Common myeloid progenitor, CD34-positive (primary cell): ENCODE data around the gene ITPR3.
A peak's percentile ranks its signal among the peaks of the same experiment; 100 is the strongest.

ENCODE experiments used
- CTCF ChIA-PET: fragments of 350-600 bp; sonication (Branson Sonifier 250); formaldehyde crosslinking; loops from one replicate; lab custom pipeline; 2021; ENCODE audit warnings: antibody characterized with exemption; lab: Charles Lee
- POLR2A ChIA-PET: fragments of 350-600 bp; sonication (Branson Sonifier 250); formaldehyde crosslinking; loops from one replicate; lab custom pipeline; 2021; ENCODE audit warnings: antibody characterized with exemption; lab: Charles Lee
- DNase-seq, 3 donors: peaks; one replicate each; pipeline versions ENCODE4 v3.0.0 to v3.0.0-alpha.2; 2013
- H3K27ac ChIP-seq, 2 experiments: 1 replicate in 1 of 2; 2 replicates in 1 of 2; pipeline ENCODE4 v1.7.0; 2013; ENCODE audit warnings: inconsistent platforms in 2 of 2, low read length in 2 of 2, mild to moderate bottlenecking in 2 of 2, low read depth in 1 of 2, moderate library complexity in 1 of 2; ENCODE audit not compliant: severe bottlenecking in 2 of 2, insufficient read depth in 1 of 2, poor library complexity in 1 of 2
- H3K27me3 ChIP-seq, 5 experiments: replicated peaks in 2 of 5; 1 replicate in 3 of 5; 2 replicates in 2 of 5; pipeline versions ENCODE4 v1.6.1 to v1.7.0; 2013; ENCODE audit warnings: low read length in 4 of 5, mild to moderate bottlenecking in 2 of 5, moderate library complexity in 2 of 5, inconsistent platforms in 1 of 5; ENCODE audit not compliant: insufficient read depth in 5 of 5, control insufficient read depth in 4 of 5
- H3K36me3 ChIP-seq, 4 experiments: 1 replicate in 2 of 4; 2 replicates in 2 of 4; pipeline versions ENCODE4 v1.6.1 to v1.7.0; 2013; ENCODE audit warnings: low read length in 3 of 4, control low read depth in 1 of 4, mild to moderate bottlenecking in 1 of 4; ENCODE audit not compliant: control insufficient read depth in 4 of 4, insufficient read depth in 4 of 4
- H3K4me1 ChIP-seq, 4 experiments: 1 replicate in 3 of 4; 2 replicates in 1 of 4; pipeline versions ENCODE4 v1.6.1 to v1.7.1; 2013; ENCODE audit warnings: low read length in 3 of 4, mild to moderate bottlenecking in 3 of 4, control low read depth in 1 of 4, inconsistent platforms in 1 of 4, moderate library complexity in 1 of 4; ENCODE audit not compliant: control insufficient read depth in 4 of 4, insufficient read depth in 4 of 4; ENCODE audit errors: control extremely low read depth in 1 of 4
- H3K4me3 ChIP-seq, 7 experiments: 1 replicate in 4 of 7; 2 replicates in 3 of 7; pipeline versions ENCODE4 v1.5.1 to v1.7.0; 2013; ENCODE audit warnings: mild to moderate bottlenecking in 7 of 7, low read length in 6 of 7, moderate library complexity in 6 of 7, inconsistent platforms in 2 of 7, low read depth in 2 of 7, control low read depth in 1 of 7; ENCODE audit not compliant: insufficient read depth in 4 of 7, control insufficient read depth in 1 of 7; ENCODE audit errors: extremely low read depth in 1 of 7
- H3K9me3 ChIP-seq, 5 experiments: 1 replicate in 4 of 5; 2 replicates in 1 of 5; pipeline versions ENCODE4 v1.6.1 to v1.7.1; 2013; ENCODE audit warnings: low read length in 4 of 5, mild to moderate bottlenecking in 2 of 5, inconsistent platforms in 1 of 5, low read depth in 1 of 5, moderate library complexity in 1 of 5; ENCODE audit not compliant: control insufficient read depth in 4 of 5, insufficient read depth in 2 of 5; ENCODE audit errors: control extremely low read depth in 1 of 5
- WGBS: methylation state at CpG from one replicate; pipeline ENCODE4 v1.1.5; 2013; ENCODE audit not compliant: insufficient coverage; 5-methylcytosine and 5-hydroxymethylcytosine counted together

ITPR3 gene

DNA sequence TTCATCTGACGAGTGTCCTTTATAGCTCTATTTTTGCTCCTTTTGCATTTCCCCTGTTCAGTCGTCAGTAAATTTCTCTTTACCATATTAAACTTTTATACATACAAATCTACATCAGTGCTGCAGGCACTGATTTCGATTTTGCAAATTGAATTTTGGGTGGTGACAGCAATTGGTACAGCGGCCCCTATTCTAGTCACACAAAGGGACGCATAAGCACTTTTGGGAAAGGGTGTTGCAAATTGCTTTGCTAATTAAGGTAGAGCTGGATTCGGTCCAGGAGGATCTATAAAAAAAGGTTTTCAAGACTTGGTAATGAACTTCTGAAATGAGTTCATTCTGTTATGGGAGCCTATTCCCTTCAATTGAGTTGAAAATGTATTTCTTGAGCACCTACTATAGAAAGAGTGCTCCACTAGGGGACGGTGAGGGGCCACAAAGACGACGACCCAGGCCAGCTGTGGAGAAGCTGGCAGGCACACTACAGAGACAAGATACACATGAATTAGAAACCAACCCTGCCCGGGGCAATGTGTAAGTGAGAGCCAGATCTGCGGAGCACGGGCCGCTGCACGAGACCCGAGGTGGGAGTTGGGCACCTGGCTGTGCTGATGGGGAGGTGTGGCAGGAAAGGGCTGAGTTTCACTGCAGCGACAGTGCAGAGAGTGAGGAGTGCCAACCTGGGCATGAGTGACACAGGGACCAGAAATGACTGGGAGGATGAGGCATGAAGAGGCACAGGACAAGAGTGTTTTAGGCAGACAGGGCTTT lies 85.0 kb downstream of the ITPR3 start:
- ChIA-PET POLR2A (interaction anchor here (0.6 kb wide), 1 partner anchor 142 kb away, joined by 4 read pairs; no protein-coding TSS in a partner anchor), CTCF (interaction anchor here (0.7 to 12.6 kb wide), 8 partner anchors 9 to 122 kb away, joined by 3 to 244 read pairs (median 4); partner anchors contain the start of genes BAK1 and ITPR3)
- 89% methylated on average over 8 of the region's 16 CpGs for WGBS
- DNase-seq: no peak
- Histone ChIP-seq H3K36me3 (peaks cover 6 to 53% (median 20%) of the 10 kb centered on the region in 4 experiments), H3K9me3 (no peaks in the 10 kb centered on the region), H3K27ac (no peak overlapping the region), H3K4me1 (peaks cover 9 to 26% (median 19%) of the 10 kb centered on the region in 4 experiments), H3K4me3 (no peak overlapping the region), H3K27me3 (no peaks in the 10 kb centered on the region)

DNA sequence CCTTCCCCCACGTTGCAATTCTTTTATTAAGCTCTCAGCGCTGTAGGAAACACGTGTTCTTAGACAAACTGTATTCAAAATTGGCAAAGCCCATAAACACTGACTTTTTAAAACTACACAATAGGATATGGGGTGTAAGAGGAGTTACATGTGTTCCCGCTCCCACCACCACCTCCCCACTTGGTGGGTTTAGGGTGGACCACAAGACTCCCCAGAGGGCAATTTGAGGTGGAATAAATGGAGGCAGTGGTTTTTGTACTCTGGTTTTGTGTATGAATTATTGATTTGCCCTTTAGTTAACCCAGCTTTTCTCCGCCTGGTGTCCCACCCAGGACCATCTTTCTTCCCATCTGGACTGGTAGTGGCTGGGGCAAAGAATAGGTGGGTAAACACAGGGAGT lies 86.6 kb downstream of the ITPR3 start:
- no CpG with 5 or more reads among the region's 5 CpGs for WGBS
- Histone ChIP-seq H3K9me3 (no peaks in the 10 kb centered on the region), H3K27me3 (no peaks in the 10 kb centered on the region), H3K4me1 (peaks cover 9 to 31% (median 25%) of the 10 kb centered on the region in 4 experiments), H3K27ac (no peak overlapping the region), H3K4me3 (no peak overlapping the region), H3K36me3 (peaks cover 6 to 46% (median 19%) of the 10 kb centered on the region in 4 experiments)
- DNase-seq: no peak
- ChIA-PET POLR2A (no interaction called here), CTCF (interaction anchor here (0.8 to 12.6 kb wide), 4 partner anchors 10 to 123 kb away, joined by 3 to 244 read pairs (median 8); partner anchors contain the start of gene BAK1)

DNA sequence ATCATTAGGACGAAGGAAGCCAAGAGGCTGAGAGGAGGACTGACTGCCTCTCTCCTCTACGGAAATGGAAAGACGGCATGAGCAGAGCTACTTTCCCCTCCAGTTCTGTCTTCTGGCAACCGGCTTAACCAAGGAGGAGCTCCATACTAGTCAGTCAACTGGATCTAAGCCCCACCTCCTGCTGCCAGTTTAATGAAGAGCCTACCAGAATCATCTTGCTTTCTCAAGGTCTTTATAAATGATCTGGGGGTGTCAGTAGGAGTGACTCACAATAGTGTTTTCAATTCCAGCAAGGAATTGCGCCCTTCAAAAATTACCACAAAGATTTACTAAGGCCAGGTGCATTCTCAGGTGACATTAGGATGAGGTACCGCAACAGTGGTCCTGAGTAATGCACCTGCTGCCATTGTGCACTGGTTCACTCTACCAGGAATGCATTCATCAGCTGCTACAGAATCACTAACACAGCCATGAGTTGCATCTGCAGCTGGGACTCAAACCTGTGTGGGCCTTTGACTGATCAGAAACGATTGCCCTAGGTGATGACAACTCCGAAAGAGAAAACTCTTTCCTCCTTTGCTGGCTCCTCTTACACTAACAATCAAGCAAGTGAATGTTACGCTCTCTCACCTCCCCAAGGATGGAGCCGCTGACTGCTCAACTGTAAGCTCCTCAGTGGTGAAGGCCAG lies 87.5 kb downstream of the ITPR3 start:
- Histone ChIP-seq H3K9me3 (no peaks in the 10 kb centered on the region), H3K27ac (no peak overlapping the region), H3K27me3 (no peaks in the 10 kb centered on the region), H3K4me3 (no peak overlapping the region), H3K4me1 (peaks cover 9 to 31% (median 25%) of the 10 kb centered on the region in 4 experiments), H3K36me3 (peaks cover 6 to 46% (median 18%) of the 10 kb centered on the region in 4 experiments)
- DNase-seq: no peak
- 92% methylated on average over 9 of the region's 10 CpGs for WGBS
- CTCF ChIA-PET: interaction anchor here (0.8 to 12.6 kb wide), 5 partner anchors 8 to 124 kb away, joined by 3 to 244 read pairs (median 12); partner anchors contain the start of gene BAK1
- POLR2A ChIA-PET: no interaction called here

DNA sequence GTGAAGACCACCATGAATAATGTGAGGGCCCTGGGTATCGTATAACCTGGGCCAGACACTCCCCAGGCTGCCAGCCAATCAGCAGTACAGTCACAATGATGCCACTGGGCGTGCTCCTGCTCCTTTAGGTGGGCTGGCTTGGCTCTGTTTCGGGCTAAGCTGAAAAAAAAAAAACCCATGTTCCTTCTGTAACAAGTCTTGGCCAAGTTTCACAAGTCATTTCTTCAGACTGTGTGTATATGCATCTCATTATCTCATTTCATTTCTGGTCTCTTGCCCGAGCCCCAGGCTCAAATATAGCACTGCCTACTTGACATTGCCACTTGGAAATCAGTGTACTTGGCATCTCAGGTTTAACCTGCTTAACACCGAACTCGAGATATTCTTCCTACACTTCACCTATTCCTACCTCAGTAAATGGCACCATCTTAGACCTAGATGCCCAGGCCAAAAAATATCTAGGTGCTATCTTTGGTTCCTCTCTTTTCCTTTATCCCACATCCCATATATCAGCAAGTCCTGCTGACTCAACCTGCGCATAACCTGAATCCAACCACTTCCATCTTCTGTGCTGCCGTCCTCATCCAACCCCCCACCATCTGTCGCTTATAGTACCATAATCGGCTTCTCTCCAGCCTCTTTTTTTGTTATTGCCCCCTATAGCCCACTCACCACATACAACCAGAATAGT lies 88.6 kb downstream of the ITPR3 start:
- Histone ChIP-seq H3K27me3 (no peaks in the 10 kb centered on the region), H3K36me3 (peaks cover 6 to 41% (median 14%) of the 10 kb centered on the region in 4 experiments), H3K27ac (no peak overlapping the region), H3K4me1 (peaks cover 9 to 40% (median 29%) of the 10 kb centered on the region in 4 experiments), H3K4me3 (no peak overlapping the region), H3K9me3 (no peaks in the 10 kb centered on the region)
- 96% methylated on average over 10 of the region's 10 CpGs for WGBS
- CTCF ChIA-PET: interaction anchor here (0.8 to 12.6 kb wide), 6 partner anchors 9 to 125 kb away, joined by 3 to 244 read pairs (median 10); partner anchors contain the start of gene BAK1
- DNase-seq: no peak
- POLR2A ChIA-PET: no interaction called here

DNA sequence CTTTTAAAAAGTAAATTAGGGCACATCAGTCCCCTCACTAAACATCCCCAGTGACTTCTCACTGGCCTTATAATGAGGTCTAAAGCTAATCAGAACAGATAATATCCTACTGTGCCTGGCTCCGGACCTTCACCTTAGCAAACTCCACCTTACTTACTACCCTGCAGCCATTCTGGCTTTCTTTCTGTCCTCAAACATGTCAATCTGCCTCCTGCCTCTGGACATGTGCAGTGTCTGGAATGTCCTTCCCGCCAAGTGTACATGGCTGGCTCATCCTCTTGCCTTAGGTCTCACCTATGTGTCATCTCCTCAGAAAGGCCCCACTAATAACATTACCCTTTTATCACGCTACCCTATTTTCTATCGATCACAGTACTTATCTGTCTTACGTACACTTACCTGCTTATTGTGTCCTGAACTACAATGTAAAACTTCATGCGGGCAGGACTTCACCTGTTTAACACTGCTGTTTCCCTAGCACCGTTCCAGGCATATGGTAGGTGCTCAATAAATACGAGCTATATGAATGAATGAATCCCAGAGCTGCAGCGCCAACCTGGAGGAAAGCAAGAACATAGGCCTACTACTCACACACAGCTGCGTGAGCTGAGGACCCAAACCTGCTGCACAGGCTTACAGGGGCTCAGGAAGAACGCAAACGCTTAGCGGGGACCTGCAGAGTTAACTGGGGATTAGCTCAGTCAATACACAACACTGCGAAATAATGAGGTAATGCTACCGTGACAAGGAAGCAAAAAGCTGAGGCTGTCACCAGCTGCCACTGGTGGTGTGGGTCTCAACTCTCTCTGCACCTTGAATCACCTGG lies 89.4 kb downstream of the ITPR3 start:
- WGBS: 85% methylated on average over 15 of the region's 15 CpGs
- no peaks in the 10 kb centered on the region for H3K27me3 ChIP-seq
- H3K36me3 ChIP-seq: peaks cover 6 to 41% (median 14%) of the 10 kb centered on the region in 4 experiments
- DNase-seq: peak in 2 of 3 donors; percentile 62
- ChIA-PET POLR2A (interaction anchor here (1.4 kb wide), 1 partner anchor 17 kb away, joined by 3 read pairs; no protein-coding TSS in a partner anchor), CTCF (interaction anchor here (0.7 to 12.6 kb wide), 15 partner anchors 9 to 126 kb away, joined by 3 to 244 read pairs (median 4); partner anchors contain the start of gene BAK1)
- peak overlapping the region in 1 of 2 experiments; percentile 93 for H3K27ac ChIP-seq
- peaks cover 9 to 44% (median 30%) of the 10 kb centered on the region in 4 experiments for H3K4me1 ChIP-seq
- H3K4me3 ChIP-seq: peak overlapping the region in 6 of 7 experiments; percentile 60 to 97 (median 88)
- H3K9me3 ChIP-seq: no peaks in the 10 kb centered on the region
